GM12865 (cell line): ENCODE results near the gene MBNL2.

Experiments
- DNase-seq: peaks from one replicate; pipeline ENCODE4 v3.0.0; 2010; ENCODE audit warnings: low read depth
- H3K4me3 ChIP-seq: 2 replicates; pipeline ENCODE4 v1.5.1; 2011; ENCODE audit warnings: mild to moderate bottlenecking, low read depth, low read length, control low read depth
- CTCF ChIP-seq: IDR thresholded peaks from 2 replicates; pipeline ENCODE4 v1.5.1; 2011; ENCODE audit warnings: low read length, control low read depth, low read depth, inconsistent platforms; ENCODE audit not compliant: insufficient read depth; ENCODE audit errors: missing control alignments

Gene MBNL2

GRCh38 chr13:97401421-97401820 lies 179.3 kb downstream of the MBNL2 start:
- DNase-seq, result no peak
- TF ChIP-seq CTCF, result no peak
- no peak overlapping the region for H3K4me3 ChIP-seq

GRCh38 chr13:97403893-97404750 lies 182.0 kb downstream of the MBNL2 start:
- no peak for DNase-seq
- no peak for TF ChIP-seq CTCF
- no peak overlapping the region for H3K4me3 ChIP-seq

- H3K4me3 ChIP-seq, result no peak overlapping the region
These were observed 185.4 kb downstream of the MBNL2 start for GRCh38 chr13:97407540-97407939.

GRCh38 chr13:97408938-97409337 lies 186.8 kb downstream of the MBNL2 start:
- H3K4me3 ChIP-seq, result no peak overlapping the region
- DNase-seq, result no peak
- TF ChIP-seq CTCF, result no peak

More at GRCh38 chr13:97407540-97407939, 185.4 kb downstream of the MBNL2 start:
- DNase-seq, result no peak
- no peak for TF ChIP-seq CTCF

- DNase-seq, result no peak
- no peak overlapping the region for H3K4me3 ChIP-seq
- no peak for TF ChIP-seq CTCF
These were observed 189.9 kb downstream of the MBNL2 start for GRCh38 chr13:97411984-97412383.

- no peak for DNase-seq
- TF ChIP-seq CTCF, result no peak
- no peak overlapping the region for H3K4me3 ChIP-seq
These were observed 191.6 kb downstream of the MBNL2 start for GRCh38 chr13:97413694-97414093.

GRCh38 chr13:97414392-97414791 lies 192.3 kb downstream of the MBNL2 start:
- no peak for TF ChIP-seq CTCF
- H3K4me3 ChIP-seq, result no peak overlapping the region
- no peak for DNase-seq
